Measurements from ENCODE around the gene CAPN13. TPM values are rescaled to one million over a fixed set of nuclear protein-coding genes. Genes with fewer than 3 reads are reported as not detected.

Gene CAPN13
- total RNA-seq, 4 donors from 2014 or later = not detected

DNA sequence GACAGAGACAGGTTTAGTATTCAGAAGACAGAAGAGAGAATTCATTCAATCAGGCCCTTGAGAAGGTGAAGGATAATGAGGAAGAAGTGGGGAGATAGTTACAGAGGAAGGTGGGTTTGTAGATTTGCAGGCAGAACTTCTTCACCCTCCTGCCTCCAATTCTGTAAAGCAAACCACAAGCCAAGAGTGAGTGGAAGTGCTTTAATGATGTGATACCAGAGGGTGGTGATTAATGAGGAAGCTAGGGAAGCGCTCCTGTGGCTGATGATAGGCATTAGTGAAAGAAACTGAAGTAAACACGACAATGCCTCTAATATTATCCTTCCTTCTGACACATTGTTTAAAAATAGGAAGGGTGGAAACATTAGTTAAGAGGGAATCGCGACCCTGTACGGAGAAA lies 78.2 kb downstream of the CAPN13 start:
- TF ChIP-seq, protein P1, sequence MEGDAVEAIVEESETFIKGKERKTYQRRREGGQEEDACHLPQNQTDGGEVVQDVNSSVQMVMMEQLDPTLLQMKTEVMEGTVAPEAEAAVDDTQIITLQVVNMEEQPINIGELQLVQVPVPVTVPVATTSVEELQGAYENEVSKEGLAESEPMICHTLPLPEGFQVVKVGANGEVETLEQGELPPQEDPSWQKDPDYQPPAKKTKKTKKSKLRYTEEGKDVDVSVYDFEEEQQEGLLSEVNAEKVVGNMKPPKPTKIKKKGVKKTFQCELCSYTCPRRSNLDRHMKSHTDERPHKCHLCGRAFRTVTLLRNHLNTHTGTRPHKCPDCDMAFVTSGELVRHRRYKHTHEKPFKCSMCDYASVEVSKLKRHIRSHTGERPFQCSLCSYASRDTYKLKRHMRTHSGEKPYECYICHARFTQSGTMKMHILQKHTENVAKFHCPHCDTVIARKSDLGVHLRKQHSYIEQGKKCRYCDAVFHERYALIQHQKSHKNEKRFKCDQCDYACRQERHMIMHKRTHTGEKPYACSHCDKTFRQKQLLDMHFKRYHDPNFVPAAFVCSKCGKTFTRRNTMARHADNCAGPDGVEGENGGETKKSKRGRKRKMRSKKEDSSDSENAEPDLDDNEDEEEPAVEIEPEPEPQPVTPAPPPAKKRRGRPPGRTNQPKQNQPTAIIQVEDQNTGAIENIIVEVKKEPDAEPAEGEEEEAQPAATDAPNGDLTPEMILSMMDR (IDR thresholded peaks at IDR 0.05; ENCODE audit: low read depth) = no peak

DNA sequence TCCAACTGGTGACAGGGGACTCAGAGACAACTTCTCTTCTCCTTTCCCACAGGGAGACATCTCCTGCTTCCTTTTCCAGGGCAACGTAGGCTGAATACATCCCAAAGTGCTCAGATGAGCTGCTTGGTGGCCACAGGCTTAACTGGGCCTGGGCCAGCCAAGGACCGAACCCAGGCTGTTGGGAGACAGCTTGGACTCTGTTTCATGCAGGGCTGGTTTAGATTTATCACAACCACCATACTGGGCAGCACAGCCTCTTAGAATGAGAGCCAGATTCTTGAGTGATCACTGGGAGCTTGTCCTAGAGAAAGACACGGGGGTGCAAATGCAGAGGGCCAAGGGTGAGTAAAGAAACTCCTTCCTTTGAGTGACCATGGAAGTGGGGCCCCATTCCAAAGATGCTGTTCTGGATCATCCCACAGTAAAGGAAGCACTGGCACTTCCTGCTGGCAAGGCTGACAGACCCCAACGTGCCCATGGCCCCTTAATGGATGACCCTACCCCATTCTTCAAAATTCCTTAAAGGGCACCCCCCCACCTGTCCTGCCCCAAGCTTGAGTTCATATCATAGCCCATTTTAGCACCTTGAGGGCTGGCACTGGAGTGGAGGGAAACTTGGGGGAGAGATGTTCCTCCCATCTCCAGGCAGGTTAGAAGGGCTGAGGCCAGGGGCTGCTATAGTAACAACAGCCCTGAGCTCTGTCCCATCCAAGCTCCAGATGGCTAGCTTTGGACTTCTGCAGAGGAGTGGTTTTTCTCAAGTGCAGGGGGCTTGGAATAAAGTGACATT lies 84.1 kb downstream of the CAPN13 start:
- TF ChIP-seq, protein P1 (IDR thresholded peaks at IDR 0.05; ENCODE audit: low read depth) = no peak

DNA sequence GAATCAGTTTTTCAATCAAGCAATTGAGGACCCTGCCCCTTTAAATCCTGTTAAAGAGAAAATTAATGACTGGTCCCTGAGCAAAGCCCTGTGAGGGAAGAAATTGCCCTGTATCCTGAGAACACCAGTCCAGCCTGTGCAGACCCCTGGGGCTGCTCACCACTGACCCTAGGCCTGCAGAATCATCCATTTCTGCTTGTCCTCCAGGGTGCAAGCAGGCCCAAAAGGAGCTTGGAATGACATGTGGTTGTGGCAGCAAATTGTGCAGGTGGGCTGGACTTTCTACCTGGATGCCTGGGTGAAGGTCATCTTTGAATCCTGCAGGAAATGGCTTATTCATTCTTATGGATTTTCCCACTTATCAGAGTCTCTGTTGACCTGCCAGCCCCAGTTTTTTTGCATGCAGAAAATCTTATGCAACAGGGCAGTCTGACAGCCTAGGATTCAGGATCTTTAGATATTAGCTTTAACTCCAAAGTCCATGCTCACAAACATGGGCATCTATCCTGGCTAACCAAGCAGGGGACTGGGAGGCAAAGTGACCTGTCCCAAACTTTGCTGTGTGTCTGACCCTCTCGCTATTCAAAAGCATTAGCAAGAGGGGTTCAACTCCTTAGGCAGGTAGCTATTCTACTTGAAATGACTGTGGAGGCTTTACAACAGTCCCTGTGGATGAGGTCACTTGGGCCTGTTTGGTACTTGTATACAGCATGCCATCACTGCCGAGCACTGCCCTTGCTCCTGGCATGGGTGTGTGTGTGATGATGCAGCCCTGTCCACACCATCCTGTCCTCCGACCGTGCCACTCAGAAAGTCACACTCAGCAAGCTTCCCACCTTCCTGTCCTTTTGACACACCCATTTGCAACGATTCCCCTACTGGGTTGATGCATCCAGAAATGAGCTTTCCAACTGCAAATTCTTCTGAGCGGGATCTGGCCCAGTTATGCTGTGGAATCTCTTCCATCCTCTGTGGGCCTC lies 85.3 kb downstream of the CAPN13 start:
- TF ChIP-seq, protein P1 (IDR thresholded peaks at IDR 0.05; ENCODE audit: low read depth) = no peak

DNA sequence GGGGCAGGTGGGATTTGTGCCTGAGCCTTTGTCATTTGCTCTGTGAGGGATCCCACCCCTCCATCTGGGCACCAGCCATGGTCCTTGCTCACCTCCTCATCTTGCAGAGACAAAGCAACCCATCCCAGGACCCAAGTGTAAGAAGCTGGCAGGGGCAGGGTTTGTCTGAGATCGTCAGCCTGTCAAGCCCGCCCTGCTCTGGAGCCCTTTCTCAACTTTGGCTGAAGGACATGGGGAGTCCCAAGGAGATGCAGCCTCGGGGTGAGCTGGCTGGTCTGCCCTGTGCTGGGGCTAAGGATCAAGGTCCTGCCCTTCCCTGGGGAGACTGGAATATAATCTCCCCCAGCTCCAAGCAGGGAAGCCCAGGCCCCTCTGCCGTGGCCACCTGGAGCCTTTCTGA lies 86.0 kb downstream of the CAPN13 start:
- TF ChIP-seq, protein P1 (IDR thresholded peaks at IDR 0.05; ENCODE audit: low read depth) = no peak

DNA sequence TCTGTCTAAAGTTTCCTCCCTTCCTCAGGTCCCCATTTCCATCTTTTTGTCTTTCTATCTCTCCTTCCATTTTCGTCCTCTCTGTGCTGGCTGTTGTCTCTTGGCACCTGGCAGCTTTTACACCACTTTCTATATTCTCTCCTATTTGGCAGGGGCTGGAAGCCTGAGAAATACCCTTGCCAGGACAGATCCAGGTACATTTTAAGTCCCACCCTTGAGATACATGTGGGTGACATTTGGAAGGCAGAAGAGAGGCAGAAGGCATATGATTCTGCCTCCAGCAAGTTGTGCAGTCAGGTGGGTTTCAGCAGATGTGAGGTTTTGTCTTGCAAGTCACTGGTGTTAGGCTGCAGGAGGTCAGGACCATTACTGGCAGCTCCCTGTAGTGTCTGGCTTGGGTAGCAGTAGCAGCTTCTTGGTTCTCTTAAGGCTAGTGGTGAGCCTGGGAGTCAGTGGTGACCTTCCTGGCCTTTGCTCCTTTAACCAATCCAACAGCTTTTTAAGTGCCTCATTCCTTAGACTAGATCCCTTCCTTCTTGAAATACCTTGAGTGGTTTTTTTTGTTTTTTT lies 90.1 kb downstream of the CAPN13 start:
- TF ChIP-seq, protein P1 (IDR thresholded peaks at IDR 0.05; ENCODE audit: low read depth) = no peak

DNA sequence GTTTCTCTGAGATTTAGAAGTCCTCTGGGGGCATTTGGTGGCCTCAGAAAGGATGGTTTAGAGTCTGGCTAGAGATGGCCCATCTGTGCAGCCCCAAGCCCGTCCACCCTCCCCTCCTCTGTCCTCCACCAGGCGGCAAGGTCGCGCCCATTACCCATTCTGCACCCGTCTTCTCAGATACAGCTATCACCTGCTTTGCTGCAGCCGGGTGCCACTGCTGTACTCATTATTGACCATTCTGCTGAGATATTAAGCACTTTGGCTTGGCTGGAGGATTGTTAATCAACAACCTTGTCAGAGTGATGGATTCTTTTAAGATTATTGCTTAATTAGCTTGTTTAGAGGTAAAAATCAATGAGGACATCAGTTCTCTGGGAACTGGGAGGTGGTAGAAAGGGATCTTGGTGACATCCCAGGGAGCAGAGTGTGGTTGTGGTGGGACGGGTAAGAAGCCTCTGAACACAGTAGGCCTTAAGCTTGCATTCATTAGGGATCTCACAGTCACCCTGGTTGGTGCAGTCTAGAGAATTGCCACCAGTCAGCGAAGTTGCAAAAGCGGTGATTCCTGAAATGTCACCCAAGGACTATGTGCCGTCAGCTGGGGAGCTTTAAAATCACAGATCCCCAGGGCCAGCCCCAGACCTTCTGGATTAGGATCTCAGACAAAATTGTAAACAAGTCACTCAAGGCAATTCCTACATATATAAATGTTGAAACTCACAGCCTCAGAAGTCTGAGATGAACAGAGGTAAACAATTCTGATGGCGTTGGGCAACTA lies 90.9 kb downstream of the CAPN13 start:
- TF ChIP-seq, protein P1 (IDR thresholded peaks at IDR 0.05; ENCODE audit: low read depth) = no peak

All from subcutaneous adipose tissue (tissue), 4 donors.